NCI-H82 treated with DMSO at 0.1 percent for 48 hours (cell line): Measurements from ENCODE around the gene BSND.

ENCODE experiments used
- DNase-seq: peaks from one replicate; lab custom pipeline; 2025; ENCODE audit not compliant: unreplicated experiment; lab: John Stamatoyannopoulos, UW

The BSND gene

GRCh38 chr1:55060133-55060999 is 61.6 kb downstream of the BSND start:
- no peak for DNase-seq

- no peak for DNase-seq
These were observed 62.4 kb downstream of the BSND start for GRCh38 chr1:55061000-55061705.
